ENCODE results near the gene PRRG1.
"Not testable (repeated sequence)": the region's sequence is repeated elsewhere in the genome, so short reads cannot be mapped to it uniquely, and the experiment has no call there.

Gene PRRG1

GRCh38 chrX:37349221-37350033 is at the start of gene PRRG1:
TSS of gene PRRG1 (plus strand) at chrX:37349364. CDS start at chrX:37406250, 56,886 bp downstream.
- ChIA-PET POLR2A (interaction anchor here (0.6 to 1.2 kb wide), 3 partner anchors 32 to 105 kb away, joined by 3 to 4 read pairs (median 3); no protein-coding TSS in a partner anchor), CTCF (no interaction called here)
- no peak for TF ChIP-seq CTCF (IDR thresholded peaks at IDR 0.05; ENCODE audit: insufficient read depth, low read length, missing control alignments)

GRCh38 chrX:37302569-37302968 is 46.6 kb upstream of the PRRG1 start:
- TF ChIP-seq CTCF (IDR thresholded peaks at IDR 0.05; ENCODE audit: insufficient read depth, low read length, missing control alignments), result peak; percentile 42
- ChIA-PET POLR2A (no interaction called here), CTCF (no interaction called here)
- H3K4me3 ChIP-seq (ENCODE audit: low read depth, low read length), result no peak overlapping the region
- DNase-seq (ENCODE audit: low read depth, low spot score), result no peak

More at GRCh38 chrX:37349221-37350033, at the start of gene PRRG1:
- no peak for DNase-seq (ENCODE audit: low read depth, low spot score)
- peak within 1 kb of the TSS; percentile 78 for H3K4me3 ChIP-seq (ENCODE audit: low read depth, low read length)

GRCh38 chrX:37305238-37305637 is 43.9 kb upstream of the PRRG1 start:
- DNase-seq (ENCODE audit: low read depth, low spot score); CTCF ChIA-PET; POLR2A ChIA-PET; H3K4me3 ChIP-seq (ENCODE audit: low read depth, low read length): not testable (repeated sequence)

- no peak overlapping the region for H3K4me3 ChIP-seq (ENCODE audit: low read depth, low read length)
- ChIA-PET CTCF (no interaction called here), POLR2A (no interaction called here)
- no peak for TF ChIP-seq CTCF (IDR thresholded peaks at IDR 0.05; ENCODE audit: insufficient read depth, low read length, missing control alignments)
- peak; percentile 37 for DNase-seq (ENCODE audit: low read depth, low spot score)
These were observed 34.6 kb upstream of the PRRG1 start for GRCh38 chrX:37314531-37314930.

GRCh38 chrX:37315511-37316248 is 33.5 kb upstream of the PRRG1 start:
- no peak for TF ChIP-seq CTCF (IDR thresholded peaks at IDR 0.05; ENCODE audit: insufficient read depth, low read length, missing control alignments)
- CTCF ChIA-PET, result no interaction called here
- no peak for DNase-seq (ENCODE audit: low read depth, low spot score)
- POLR2A ChIA-PET, result no interaction called here
- no peak overlapping the region for H3K4me3 ChIP-seq (ENCODE audit: low read depth, low read length)

- no peak for DNase-seq (ENCODE audit: low read depth, low spot score)
- ChIA-PET POLR2A (no interaction called here), CTCF (no interaction called here)
- no peak for TF ChIP-seq CTCF (IDR thresholded peaks at IDR 0.05; ENCODE audit: insufficient read depth, low read length, missing control alignments)
- H3K4me3 ChIP-seq (ENCODE audit: low read depth, low read length), result no peak overlapping the region
These were observed 28.5 kb upstream of the PRRG1 start for GRCh38 chrX:37320541-37321203.

All from AG04449 (cell line).